Endodermal cell (in vitro differentiated cells): ENCODE measurements around the gene ZDHHC14. TPM values are rescaled to one million over a fixed set of nuclear protein-coding genes. Genes with fewer than 3 reads are reported as not detected.

Source experiments
- DNase-seq: peaks from one replicate; pipeline ENCODE4 v3.0.0-alpha.2; 2017
- H3K27ac ChIP-seq: 2 replicates; pipeline ENCODE4 v1.5.1; 2013; ENCODE audit warnings: mild to moderate bottlenecking, low read depth, low read length, moderate library complexity
- H3K27me3 ChIP-seq: 2 replicates; pipeline ENCODE4 v1.6.1; 2013; ENCODE audit warnings: mild to moderate bottlenecking, low read length, moderate library complexity; ENCODE audit not compliant: insufficient read depth, control insufficient read depth, poor library complexity, severe bottlenecking
- H3K36me3 ChIP-seq: 2 replicates; pipeline ENCODE4 v1.7.0; 2013; ENCODE audit warnings: mild to moderate bottlenecking, low read length, moderate library complexity; ENCODE audit not compliant: control insufficient read depth, insufficient read depth
- H3K4me1 ChIP-seq: one replicate; pipeline ENCODE4 v1.7.0; 2013; ENCODE audit warnings: low read length; ENCODE audit not compliant: control insufficient read depth, insufficient read depth
- H3K4me3 ChIP-seq: 2 replicates; pipeline ENCODE4 v1.5.1; 2013; ENCODE audit warnings: mild to moderate bottlenecking, low read length, moderate library complexity
- H3K9ac ChIP-seq: 2 replicates; pipeline ENCODE4 v1.6.1; 2013; ENCODE audit warnings: mild to moderate bottlenecking, low read length, moderate library complexity; ENCODE audit not compliant: poor library complexity, severe bottlenecking; ENCODE audit errors: extremely low read depth
- H3K9me3 ChIP-seq: 2 replicates; pipeline ENCODE4 v1.6.1; 2013; ENCODE audit warnings: mild to moderate bottlenecking, low read length, moderate library complexity; ENCODE audit not compliant: control insufficient read depth
- H3K27ac Mint-ChIP-seq: 2 replicates; pipeline ENCODE4 v1.8.0; 2020; ENCODE audit warnings: mixed read lengths
- H3K27me3 Mint-ChIP-seq: 2 replicates; pipeline ENCODE4 v1.8.0; 2021; ENCODE audit warnings: mild to moderate bottlenecking, mixed read lengths; ENCODE audit not compliant: insufficient read depth
- H3K36me3 Mint-ChIP-seq: 2 replicates; pipeline ENCODE4 v1.8.0; 2020; ENCODE audit warnings: low read depth, mixed read lengths
- H3K4me1 Mint-ChIP-seq: 2 replicates; pipeline ENCODE4 v1.8.0; 2020; ENCODE audit warnings: mixed read lengths
- H3K4me3 Mint-ChIP-seq: 2 replicates; pipeline ENCODE4 v1.8.0; 2020; ENCODE audit warnings: mild to moderate bottlenecking, moderate library complexity, mixed read lengths
- H3K9me3 Mint-ChIP-seq: 2 replicates; pipeline ENCODE4 v1.8.0; 2020; ENCODE audit warnings: mild to moderate bottlenecking, mixed read lengths
- WGBS, 2 experiments: methylation state at CpG; one replicate each; pipeline versions ENCODE4 v1.1.5 to v1.1.7; 2013; ENCODE audit warnings: missing lambda C conversion rate in 2 of 2, mixed read lengths in 1 of 2; ENCODE audit not compliant: insufficient coverage in 1 of 2, insufficient read length in 1 of 2; 5-methylcytosine and 5-hydroxymethylcytosine counted together
- total RNA-seq, 2 donors: library from RNA; stranded (reverse); fragmentation: NEBNext Ultra II Directional in 1 of 2; extraction: Animal tissue kit (Norgen Biotek cat#: 25700) in 1 of 2; gene quantifications; 2 replicates in 1 of 2; 3 replicates in 1 of 2; pipeline ENCODE4 v1.2.1, GENCODE V29; 2021
- TF ChIP-seq, protein P1 (sequence below): fragments of 200-600 bp; sonication (generic); conservative IDR thresholded peaks from 2 replicates; pipeline ENCODE4 v1.5.0; 2021; ENCODE audit warnings: antibody characterized with exemption, mild to moderate bottlenecking

Gene ZDHHC14
- total RNA-seq, 2 donors from 2014 or later: 2.3 to 4.5 TPM

DNA sequence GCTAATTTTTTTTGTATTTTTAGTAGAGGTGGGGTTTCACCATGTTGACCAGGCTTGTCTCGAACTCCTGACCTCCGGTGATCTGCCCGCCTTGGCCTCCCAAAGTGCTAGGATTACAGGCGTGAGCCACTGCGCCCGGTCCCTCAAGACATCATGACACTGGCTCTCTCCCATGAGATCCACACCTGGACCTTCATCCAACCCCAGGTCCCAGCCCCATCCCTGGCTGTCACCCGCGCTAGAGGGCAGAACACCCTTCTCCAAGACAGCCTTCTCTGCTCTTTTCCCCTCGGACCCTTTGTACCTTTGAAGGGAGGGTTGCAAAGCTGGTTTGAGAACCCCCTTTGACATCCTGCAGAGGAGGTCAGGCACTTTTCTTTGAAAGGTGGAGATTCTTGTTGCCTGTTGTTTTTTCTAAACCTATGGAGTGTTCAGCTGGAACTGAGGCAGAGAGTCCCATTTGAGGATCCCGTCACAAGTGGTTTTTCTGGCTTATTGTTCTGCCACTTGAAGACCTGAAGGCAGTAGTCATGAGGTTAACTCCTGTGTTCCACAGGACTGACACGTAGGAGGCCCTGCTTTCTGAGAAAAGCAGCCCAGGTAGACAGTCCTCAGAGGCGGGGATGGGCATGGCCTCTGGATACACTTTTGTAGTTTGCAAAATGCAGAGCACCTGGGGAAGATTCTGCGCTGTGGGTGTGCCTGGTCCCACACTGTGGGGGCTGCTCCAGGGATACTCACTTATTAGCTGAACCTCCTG, 270.9 kb downstream of the ZDHHC14 start:
- TF ChIP-seq, protein P1, sequence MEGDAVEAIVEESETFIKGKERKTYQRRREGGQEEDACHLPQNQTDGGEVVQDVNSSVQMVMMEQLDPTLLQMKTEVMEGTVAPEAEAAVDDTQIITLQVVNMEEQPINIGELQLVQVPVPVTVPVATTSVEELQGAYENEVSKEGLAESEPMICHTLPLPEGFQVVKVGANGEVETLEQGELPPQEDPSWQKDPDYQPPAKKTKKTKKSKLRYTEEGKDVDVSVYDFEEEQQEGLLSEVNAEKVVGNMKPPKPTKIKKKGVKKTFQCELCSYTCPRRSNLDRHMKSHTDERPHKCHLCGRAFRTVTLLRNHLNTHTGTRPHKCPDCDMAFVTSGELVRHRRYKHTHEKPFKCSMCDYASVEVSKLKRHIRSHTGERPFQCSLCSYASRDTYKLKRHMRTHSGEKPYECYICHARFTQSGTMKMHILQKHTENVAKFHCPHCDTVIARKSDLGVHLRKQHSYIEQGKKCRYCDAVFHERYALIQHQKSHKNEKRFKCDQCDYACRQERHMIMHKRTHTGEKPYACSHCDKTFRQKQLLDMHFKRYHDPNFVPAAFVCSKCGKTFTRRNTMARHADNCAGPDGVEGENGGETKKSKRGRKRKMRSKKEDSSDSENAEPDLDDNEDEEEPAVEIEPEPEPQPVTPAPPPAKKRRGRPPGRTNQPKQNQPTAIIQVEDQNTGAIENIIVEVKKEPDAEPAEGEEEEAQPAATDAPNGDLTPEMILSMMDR: no peak
- H3K27me3 ChIP-seq: no peaks in the 10 kb centered on the region

DNA sequence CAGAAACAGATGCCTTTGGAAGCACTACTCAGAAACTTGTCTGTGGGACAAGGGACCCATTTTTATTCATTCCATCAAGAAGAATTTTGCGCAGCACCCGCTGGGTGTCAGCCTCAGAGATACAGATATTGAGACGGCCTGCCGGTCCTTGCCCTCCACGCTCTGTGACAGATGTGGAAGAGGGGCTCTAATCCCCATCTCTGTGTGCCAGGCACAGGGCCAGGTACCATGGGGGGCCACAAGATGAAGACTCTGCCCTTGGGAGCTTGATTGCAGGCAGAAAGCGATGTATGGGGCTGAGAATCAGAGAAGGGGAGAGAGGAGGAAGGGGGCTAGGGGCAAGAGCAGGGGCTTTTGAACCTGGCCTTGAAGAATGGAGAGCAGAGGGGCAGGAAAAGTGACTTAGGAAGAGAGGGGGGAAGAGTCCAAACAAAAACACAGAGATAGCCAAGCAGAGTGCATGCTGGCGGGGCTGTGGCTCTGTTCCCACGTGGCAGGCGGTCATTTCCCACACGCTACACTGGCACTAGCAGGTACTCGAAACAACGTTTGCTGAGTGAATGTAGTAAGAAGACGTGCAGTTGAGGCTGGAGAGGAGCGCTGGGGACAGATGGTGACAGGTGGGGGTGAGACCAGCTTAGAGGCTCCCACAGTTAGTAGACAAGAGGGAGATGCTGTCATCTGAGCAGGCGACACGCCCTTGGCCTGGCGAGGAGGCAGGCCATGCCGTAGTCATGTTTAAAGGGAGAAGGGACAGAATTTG, 271.8 kb downstream of the ZDHHC14 start:
- Mint-ChIP-seq H3K9me3 (no peaks in the 10 kb centered on the region), H3K27me3 (no peaks in the 10 kb centered on the region), H3K36me3 (no peaks in the 10 kb centered on the region), H3K27ac (no peak overlapping the region), H3K4me3 (no peak overlapping the region), H3K4me1 (peaks cover 2% of the 10 kb centered on the region)
- no peak for DNase-seq
- H3K4me1 ChIP-seq: no peaks in the 10 kb centered on the region
- 94 to 96% methylated on average over 12 to 18 of the region's 18 CpGs for WGBS, 2 experiments
- H3K9me3 ChIP-seq: no peaks in the 10 kb centered on the region
- H3K9ac ChIP-seq: no peak overlapping the region
- H3K27me3 ChIP-seq: no peaks in the 10 kb centered on the region
- no peak overlapping the region for H3K4me3 ChIP-seq
- H3K27ac ChIP-seq: no peak overlapping the region
- TF ChIP-seq, protein P1: no peak
- no peaks in the 10 kb centered on the region for H3K36me3 ChIP-seq

More for the DNA sequence above, 270.9 kb downstream of the ZDHHC14 start:
- Histone ChIP-seq H3K9me3 (no peaks in the 10 kb centered on the region), H3K4me1 (no peaks in the 10 kb centered on the region), H3K4me3 (no peak overlapping the region), H3K27ac (no peak overlapping the region), H3K36me3 (no peaks in the 10 kb centered on the region), H3K9ac (no peak overlapping the region)
- DNase-seq: no peak
- no peaks in the 10 kb centered on the region for H3K36me3 Mint-ChIP-seq
- no peaks in the 10 kb centered on the region for H3K9me3 Mint-ChIP-seq
- H3K4me3 Mint-ChIP-seq: no peak overlapping the region
- peaks cover 2% of the 10 kb centered on the region for H3K4me1 Mint-ChIP-seq
- H3K27ac Mint-ChIP-seq: no peak overlapping the region
- H3K27me3 Mint-ChIP-seq: no peaks in the 10 kb centered on the region
- WGBS, 2 experiments: 87 to 90% methylated on average over 10 to 13 of the region's 13 CpGs

DNA sequence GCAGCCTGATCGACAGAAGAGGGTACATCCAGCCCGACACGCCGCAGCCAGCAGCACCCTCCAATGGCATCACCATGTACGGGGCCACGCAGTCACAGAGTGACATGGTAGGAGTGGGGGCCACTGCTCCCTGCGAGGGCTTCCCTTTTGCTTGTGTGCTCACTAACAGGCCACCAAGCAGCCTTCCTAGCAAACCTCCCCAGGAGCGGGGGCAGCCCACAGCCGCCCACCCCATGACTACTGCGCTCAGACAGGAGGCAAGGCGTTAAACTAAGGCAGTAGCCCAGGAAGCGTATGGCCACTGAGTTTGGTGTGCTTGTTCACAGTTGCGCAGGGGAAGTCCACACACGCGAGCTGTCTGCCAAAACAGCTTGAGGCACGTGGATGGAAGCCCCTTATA, 272.5 kb downstream of the ZDHHC14 start:
- Mint-ChIP-seq H3K9me3 (no peaks in the 10 kb centered on the region), H3K36me3 (no peaks in the 10 kb centered on the region), H3K27me3 (no peaks in the 10 kb centered on the region), H3K27ac (no peak overlapping the region), H3K4me3 (no peak overlapping the region), H3K4me1 (peaks cover 7% of the 10 kb centered on the region)
- 92 to 99% methylated on average over 8 to 16 of the region's 16 CpGs for WGBS, 2 experiments
- no peaks in the 10 kb centered on the region for H3K36me3 ChIP-seq
- no peak for DNase-seq
- H3K27me3 ChIP-seq: no peaks in the 10 kb centered on the region
- H3K27ac ChIP-seq: no peak overlapping the region
- no peak overlapping the region for H3K9ac ChIP-seq
- H3K4me1 ChIP-seq: no peaks in the 10 kb centered on the region
- no peak overlapping the region for H3K4me3 ChIP-seq
- H3K9me3 ChIP-seq: no peaks in the 10 kb centered on the region
- TF ChIP-seq, protein P1: no peak
